ENCODE measurements around the gene FFAR1.

The FFAR1 gene

GRCh38 chr19:35350591-35350990 is 2.9 kb downstream of the FFAR1 start:
- Histone ChIP-seq H3F3A (ENCODE audit: insufficient read depth, low read length) (no peaks in the 10 kb centered on the region), H3K36me3 (replicated peaks; ENCODE audit: insufficient read depth, low read length) (no peaks in the 10 kb centered on the region), H3K4me1 (ENCODE audit: low read length) (no peaks in the 10 kb centered on the region), H2AFZ (ENCODE audit: low read length) (no peak overlapping the region), H4K20me1 (ENCODE audit: insufficient read depth, low read length) (no peaks in the 10 kb centered on the region), H3K27ac (ENCODE audit: low read length) (no peak overlapping the region), H3K79me2 (ENCODE audit: low read length) (no peaks in the 10 kb centered on the region), H3K9ac (ENCODE audit: low read length) (no peak overlapping the region), H3K27me3 (replicated peaks; ENCODE audit: insufficient read depth, low read length) (peaks cover 82% of the 10 kb centered on the region), H3K9me3 (replicated peaks; ENCODE audit: insufficient read depth, low read length) (no peaks in the 10 kb centered on the region), H3K4me3 (ENCODE audit: low read length) (no peak overlapping the region), H3K4me2 (ENCODE audit: low read depth, low read length) (no peak overlapping the region), H3K9me2 (replicated peaks; ENCODE audit: insufficient read depth, low read length) (no peaks in the 10 kb centered on the region)
- DNase-seq, result no peak
- TF ChIP-seq CTCF (IDR thresholded peaks at IDR 0.05; ENCODE audit: low read length), result no peak
- no peak for TF ChIP-seq EZH2 (optimal IDR thresholded peaks at IDR 0.05; ENCODE audit: low read depth, low read length)
- TF ChIP-seq EZH2phosphoT487 (IDR thresholded peaks at IDR 0.05; ENCODE audit: low read length), result no peak

- Histone ChIP-seq H4K20me1 (ENCODE audit: insufficient read depth, low read length) (no peaks in the 10 kb centered on the region), H3K9me3 (replicated peaks; ENCODE audit: insufficient read depth, low read length) (no peaks in the 10 kb centered on the region), H3K4me3 (ENCODE audit: low read length) (no peak overlapping the region), H3K27ac (ENCODE audit: low read length) (no peak overlapping the region), H3F3A (ENCODE audit: insufficient read depth, low read length) (no peaks in the 10 kb centered on the region), H3K27me3 (replicated peaks; ENCODE audit: insufficient read depth, low read length) (peaks cover 72% of the 10 kb centered on the region), H2AFZ (ENCODE audit: low read length) (no peak overlapping the region), H3K36me3 (replicated peaks; ENCODE audit: insufficient read depth, low read length) (no peaks in the 10 kb centered on the region), H3K4me2 (ENCODE audit: low read depth, low read length) (no peak overlapping the region), H3K79me2 (ENCODE audit: low read length) (no peaks in the 10 kb centered on the region), H3K4me1 (ENCODE audit: low read length) (no peaks in the 10 kb centered on the region), H3K9me2 (replicated peaks; ENCODE audit: insufficient read depth, low read length) (no peaks in the 10 kb centered on the region), H3K9ac (ENCODE audit: low read length) (no peak overlapping the region)
- DNase-seq, result no peak
- TF ChIP-seq CTCF (IDR thresholded peaks at IDR 0.05; ENCODE audit: low read length), result no peak
- no peak for TF ChIP-seq EZH2 (optimal IDR thresholded peaks at IDR 0.05; ENCODE audit: low read depth, low read length)
- no peak for TF ChIP-seq EZH2phosphoT487 (IDR thresholded peaks at IDR 0.05; ENCODE audit: low read length)
Measured at GRCh38 chr19:35351411-35352176, 3.9 kb downstream of the FFAR1 start.

- H3K79me2 ChIP-seq (ENCODE audit: low read length), result no peaks in the 10 kb centered on the region
- no peak overlapping the region for H3K27ac ChIP-seq (ENCODE audit: low read length)
- no peaks in the 10 kb centered on the region for H4K20me1 ChIP-seq (ENCODE audit: insufficient read depth, low read length)
- no peak overlapping the region for H2AFZ ChIP-seq (ENCODE audit: low read length)
- H3K9me2 ChIP-seq (replicated peaks; ENCODE audit: insufficient read depth, low read length), result no peaks in the 10 kb centered on the region
- no peak overlapping the region for H3K4me3 ChIP-seq (ENCODE audit: low read length)
- H3K9ac ChIP-seq (ENCODE audit: low read length), result no peak overlapping the region
- no peak for TF ChIP-seq EZH2phosphoT487 (IDR thresholded peaks at IDR 0.05; ENCODE audit: low read length)
- no peak for TF ChIP-seq CTCF (IDR thresholded peaks at IDR 0.05; ENCODE audit: low read length)
- TF ChIP-seq EZH2 (optimal IDR thresholded peaks at IDR 0.05; ENCODE audit: low read depth, low read length), result no peak
- peaks cover 66% of the 10 kb centered on the region for H3K27me3 ChIP-seq (replicated peaks; ENCODE audit: insufficient read depth, low read length)
- no peak overlapping the region for H3K4me2 ChIP-seq (ENCODE audit: low read depth, low read length)
- no peaks in the 10 kb centered on the region for H3F3A ChIP-seq (ENCODE audit: insufficient read depth, low read length)
- DNase-seq, result no peak
- no peaks in the 10 kb centered on the region for H3K9me3 ChIP-seq (replicated peaks; ENCODE audit: insufficient read depth, low read length)
- no peaks in the 10 kb centered on the region for H3K4me1 ChIP-seq (ENCODE audit: low read length)
- H3K36me3 ChIP-seq (replicated peaks; ENCODE audit: insufficient read depth, low read length), result no peaks in the 10 kb centered on the region
Measured at GRCh38 chr19:35352177-35352447, 4.4 kb downstream of the FFAR1 start.
